ENCODE data around the gene ZBTB21. TPM values are rescaled to one million over a fixed set of nuclear protein-coding genes. Genes with fewer than 3 reads are reported as not detected.

ZBTB21 gene
- total and polyA plus RNA-seq, 9 of the 15 experiments (the other 6 are each of a cell fraction or from before 2014, with no cell fraction given) = 2.2 to 15.2 (median 8.7) TPM

GRCh38 chr21:42041711-42042110, 31.6 kb upstream of the ZBTB21 start (continued):
- no peak for TF ChIP-seq ZNF507 (tag; conservative IDR thresholded peaks at IDR 0.05)
- TF ChIP-seq GATA2 (CRISPR knock-in tag; IDR thresholded peaks at IDR 0.05) = no peak
- TF ChIP-seq HOMEZ (CRISPR knock-in tag; IDR thresholded peaks at IDR 0.05) = no peak
- TF ChIP-seq TRIM24 (IDR thresholded peaks at IDR 0.05) = no peak
- no peak for TF ChIP-seq EP300 (IDR thresholded peaks at IDR 0.05; ENCODE audit: low read length)
- no peak for TF ChIP-seq TAF15 (IDR thresholded peaks at IDR 0.05; ENCODE audit: low read depth, low read length)
- TF ChIP-seq MTA2 (IDR thresholded peaks at IDR 0.05; ENCODE audit: low read depth) = no peak

- H3K9ac ChIP-seq (ENCODE audit: insufficient read depth in 1 of 2, low read depth in 2 of 2, low read length in 2 of 2) = no peak overlapping the region
- 0 out of 2 replicates have a peak, but pooled peaks cover 5% of the 10 kb centered on the region for H3K9me3 ChIP-seq (replicated peaks; ENCODE audit: control insufficient read depth, insufficient read depth, low read depth, low read length)
- no peak overlapping the region for H3K27ac ChIP-seq (ENCODE audit: extremely low read depth, low read depth, low read length)
- no peak for ATAC-seq
- intact Hi-C loops (cut with micrococcal nuclease) (no loop called here), in situ Hi-C loops (cut with MboI) (no loop called here)
- H3K79me2 ChIP-seq (ENCODE audit: control insufficient read depth, insufficient read depth, low read length) = no peaks in the 10 kb centered on the region
- ChIA-PET POLR2A (interaction anchor here (0.6 kb wide), 1 partner anchor 33 kb away, joined by 3 read pairs; no protein-coding TSS in a partner anchor), CTCF (ENCODE audit: low intra/inter-chr PET ratio) (no interaction called here)
- H3K27me3 ChIP-seq (ENCODE audit: control insufficient read depth in 2 of 2, insufficient read depth in 2 of 2, low read length in 2 of 2) = peaks cover 57 to 69% of the 10 kb centered on the region in 2 experiments
- H3K4me2 ChIP-seq (ENCODE audit: insufficient read depth, low read length) = no peak overlapping the region
- H4K20me1 ChIP-seq (replicated peaks; ENCODE audit: control insufficient read depth, insufficient read depth, low read length) = peaks cover 15% of the 10 kb centered on the region
- TF ChIP-seq DPF2 (IDR thresholded peaks at IDR 0.05) = no peak
- 0 out of 2 replicates have a peak, but pooled peaks have one; percentile 57 for TF ChIP-seq ZBTB9 (CRISPR knock-in tag; IDR thresholded peaks at IDR 0.05)
- DNase-seq (ENCODE audit: extremely low read depth in 1 of 4, low spot score in 3 of 4) = no peak
- FAIRE-seq = no peak
- BruUV-seq (replicated peaks) = no TSS peak
- 6% methylated on average over 7 of the region's 7 CpGs for WGBS (ENCODE audit: insufficient coverage, low coverage, missing lambda C conversion rate)
- H3K4me3 ChIP-seq = no peak overlapping the region
- H2AFZ ChIP-seq (ENCODE audit: low read depth, low read length) = no peak overlapping the region
- peaks cover 3 to 8% of the 10 kb centered on the region in 2 experiments; a peak in 2 of 5 replicates for H3K4me1 ChIP-seq (replicated peaks in 1 of 2; ENCODE audit: control insufficient read depth in 2 of 2, insufficient read depth in 2 of 2, low read length in 2 of 2)
- H3K36me3 ChIP-seq (ENCODE audit: control insufficient read depth, insufficient read depth, low read length) = no peaks in the 10 kb centered on the region
- no peaks in the 10 kb centered on the region for H3K9me1 ChIP-seq (ENCODE audit: control insufficient read depth, insufficient read depth, low read length)
Observed at GRCh38 chr21:42041246-42041645, 31.1 kb upstream of the ZBTB21 start.

All from K562 (cell line).